GM12864 (cell line): ENCODE measurements around the gene GABPB1.
"Not testable (repeated sequence)": the region's sequence is repeated elsewhere in the genome, so short reads cannot be mapped to it uniquely, and the experiment has no call there.

Experiments
- DNase-seq: peaks from one replicate; pipeline ENCODE4 v3.0.0-alpha.2; 2011; ENCODE audit warnings: low read depth
- H3K4me3 ChIP-seq: 2 replicates; pipeline ENCODE4 v1.5.1; 2011; ENCODE audit warnings: mild to moderate bottlenecking, low read depth, low read length, control low read depth
- CTCF ChIP-seq: IDR thresholded peaks from 2 replicates; pipeline ENCODE4 v1.5.1; 2011; ENCODE audit warnings: low read depth, mild to moderate bottlenecking, moderate library complexity, low read length, control low read depth, inconsistent platforms; ENCODE audit errors: missing control alignments

Gene GABPB1

DNA sequence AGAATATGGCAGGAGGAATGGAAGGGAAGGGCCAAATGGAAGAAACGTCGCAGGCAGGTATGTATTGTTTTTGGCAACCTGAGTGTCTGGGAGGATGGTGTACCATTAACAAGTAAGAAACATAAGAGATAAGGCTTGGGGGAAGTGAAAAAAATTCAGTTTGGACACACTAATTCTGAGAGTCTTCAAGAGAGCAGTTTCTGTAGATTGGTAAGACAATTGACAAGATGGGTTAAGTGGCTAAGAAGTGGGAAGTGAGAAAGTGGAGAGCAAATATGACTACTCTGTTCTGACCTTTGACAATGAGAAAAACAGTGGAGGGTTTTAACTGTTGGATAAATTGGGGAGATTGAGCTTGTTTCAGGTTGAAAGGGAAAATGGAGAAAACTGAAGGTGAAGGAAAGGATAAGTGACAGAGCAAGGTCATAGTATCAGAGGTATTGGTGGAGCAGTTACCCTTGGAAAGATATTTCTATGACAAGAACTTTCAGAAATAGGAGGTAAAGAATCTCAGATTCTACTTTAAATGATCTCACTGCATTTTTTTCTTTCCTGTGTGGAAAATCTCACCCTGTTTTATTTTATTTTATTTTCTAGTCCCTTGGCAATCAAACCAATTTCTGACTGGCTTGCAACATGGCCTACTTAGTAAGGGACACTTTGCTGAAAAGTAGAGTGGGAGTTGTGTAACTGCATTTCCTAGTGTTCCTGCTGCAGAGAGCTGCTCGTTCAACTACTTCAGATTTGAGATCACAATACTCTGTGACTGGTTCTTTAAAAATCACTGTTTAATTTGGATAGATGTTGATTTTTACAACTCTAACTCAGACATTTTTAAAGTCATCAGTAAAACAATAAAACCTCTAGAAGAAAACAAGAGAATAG is 23.1 kb upstream of the GABPB1 start:
- TF ChIP-seq CTCF = no peak
- H3K4me3 ChIP-seq = no peak overlapping the region
- DNase-seq = peak; percentile 89

DNA sequence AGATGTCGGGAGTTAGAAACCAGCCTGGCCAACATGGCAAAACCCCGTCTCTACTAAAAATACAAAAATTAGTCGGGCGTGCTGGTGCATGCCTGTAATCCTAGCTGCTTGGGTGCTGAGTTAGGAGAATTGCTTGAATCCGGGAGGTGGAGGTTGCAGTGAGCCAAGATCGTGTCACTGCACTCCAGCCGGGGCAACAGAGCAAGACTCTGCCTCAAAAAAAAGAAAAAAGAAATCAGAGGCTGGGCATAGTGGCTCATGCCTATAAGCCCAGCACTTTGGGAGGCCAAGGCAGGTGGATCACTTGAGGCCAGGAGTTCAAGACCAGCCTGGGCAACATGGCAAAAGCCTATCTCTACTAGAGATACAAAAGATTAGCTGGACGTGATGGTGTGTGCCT is 14.6 kb upstream of the GABPB1 start:
- DNase-seq, H3K4me3 ChIP-seq: not testable (repeated sequence)

DNA sequence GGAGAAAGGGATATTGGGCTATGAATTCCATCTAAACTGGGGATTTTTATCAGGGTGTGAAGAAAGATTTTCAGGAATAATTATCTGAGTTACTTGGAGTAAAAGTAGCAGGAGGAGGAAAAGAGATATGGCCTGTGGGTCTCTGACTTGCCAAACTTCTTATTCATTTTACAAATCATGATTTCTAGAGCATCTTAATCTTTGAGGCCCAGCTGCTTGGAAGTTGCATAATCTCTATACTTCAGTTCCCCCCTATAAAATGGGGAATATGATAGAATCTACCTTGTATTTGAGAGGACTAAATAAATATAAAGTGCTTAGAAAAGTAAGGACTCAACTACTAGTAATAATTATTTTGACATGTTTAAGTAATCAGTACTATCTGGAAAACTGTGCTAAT is 11.0 kb upstream of the GABPB1 start:
- TF ChIP-seq CTCF = no peak
- no peak overlapping the region for H3K4me3 ChIP-seq
- DNase-seq = no peak

- no peak for DNase-seq
- TF ChIP-seq CTCF = no peak
- no peak overlapping the region for H3K4me3 ChIP-seq
Observed at GRCh38 chr15:50365570-50365969, 10.6 kb upstream of the GABPB1 start.

- no peak overlapping the region for H3K4me3 ChIP-seq
- no peak for DNase-seq
- TF ChIP-seq CTCF = no peak
Observed at GRCh38 chr15:50363612-50364011, 8.6 kb upstream of the GABPB1 start.

GRCh38 chr15:50361756-50362155 is 6.8 kb upstream of the GABPB1 start:
- TF ChIP-seq CTCF = no peak
- DNase-seq = no peak
- no peak overlapping the region for H3K4me3 ChIP-seq

- DNase-seq = no peak
- peak; percentile 67 for TF ChIP-seq CTCF
Observed at GRCh38 chr15:50358845-50359244, 3.8 kb upstream of the GABPB1 start.

More at GRCh38 chr15:50358845-50359244, 3.8 kb upstream of the GABPB1 start:
- H3K4me3 ChIP-seq = no peak overlapping the region
